HG02870 (cell line): ENCODE data around the gene PBX4.
A peak's percentile ranks its signal among the peaks of the same experiment; 100 is the strongest.
"Not testable (repeated sequence)": the region's sequence is repeated elsewhere in the genome, so short reads cannot be mapped to it uniquely, and the experiment has no call there.

ENCODE experiments used
- ATAC-seq: cut with Tn5 transposase; IDR thresholded peaks from one replicate; pipeline ENCODE4 v1.9.1; 2021; ENCODE audit warnings: mild to moderate bottlenecking, moderate library complexity; ENCODE audit not compliant: unreplicated experiment

The PBX4 gene

GRCh38 chr19:19618219-19619051 lies at the start of gene PBX4:
Gene PBX4 (minus strand): TSS chr19:19618687. CDS start chr19:19618629, 58 bp downstream.
- ATAC-seq, result peak; percentile 98

GRCh38 chr19:19665420-19665948 lies 47.0 kb upstream of the PBX4 start:
- ATAC-seq, result not testable (repeated sequence)

GRCh38 chr19:19663256-19664120 lies 45.0 kb upstream of the PBX4 start, which contains the start of gene ATP13A1:
Gene ATP13A1 (minus strand): TSS chr19:19663676. CDS start chr19:19663666, 10 bp downstream.
- ATAC-seq, result peak; percentile 65

- peak; percentile 0 for ATAC-seq
These were observed 44.4 kb upstream of the PBX4 start for GRCh38 chr19:19662871-19663255.

GRCh38 chr19:19662344-19662743 lies 43.9 kb upstream of the PBX4 start:
- ATAC-seq, result no peak

GRCh38 chr19:19661675-19662251 lies 43.3 kb upstream of the PBX4 start:
- ATAC-seq, result peak; percentile 46

GRCh38 chr19:19661141-19661674 lies 42.7 kb upstream of the PBX4 start:
- no peak for ATAC-seq

GRCh38 chr19:19659646-19660245 lies 41.3 kb upstream of the PBX4 start:
- ATAC-seq, result no peak

GRCh38 chr19:19657397-19657783 lies 38.9 kb upstream of the PBX4 start:
- no peak for ATAC-seq

GRCh38 chr19:19656451-19657396 lies 38.2 kb upstream of the PBX4 start:
- ATAC-seq, result no peak

GRCh38 chr19:19655641-19656343 lies 37.3 kb upstream of the PBX4 start:
- ATAC-seq, result no peak

- no peak for ATAC-seq
These were observed 36.6 kb upstream of the PBX4 start for GRCh38 chr19:19655051-19655594.

GRCh38 chr19:19654441-19654840 lies 36.0 kb upstream of the PBX4 start:
- no peak for ATAC-seq

- no peak for ATAC-seq
These were observed 35.2 kb upstream of the PBX4 start for GRCh38 chr19:19653597-19654147.

GRCh38 chr19:19652482-19653295 lies 34.2 kb upstream of the PBX4 start:
- ATAC-seq, result no peak

- no peak for ATAC-seq
These were observed 32.6 kb upstream of the PBX4 start for GRCh38 chr19:19651076-19651475.

- no peak for ATAC-seq
These were observed 31.8 kb upstream of the PBX4 start for GRCh38 chr19:19650331-19650730.
